B cell (primary cell): ENCODE measurements around the gene CIITA.

ENCODE experiments used
- EZH2 ChIP-seq: IDR thresholded peaks from 2 replicates; pipeline ENCODE4 v1.6.1; 2012; ENCODE audit warnings: borderline replicate concordance, low read depth, mild to moderate bottlenecking, moderate library complexity, low read length; ENCODE audit not compliant: insufficient read depth, poor library complexity, severe bottlenecking
- TF ChIP-seq, protein P1 (sequence below): fragments of 200-600 bp; IDR thresholded peaks from one replicate; pipeline ENCODE4 v1.8.0; 2022; ENCODE audit warnings: antibody characterized with exemption, mild to moderate bottlenecking

DNA sequence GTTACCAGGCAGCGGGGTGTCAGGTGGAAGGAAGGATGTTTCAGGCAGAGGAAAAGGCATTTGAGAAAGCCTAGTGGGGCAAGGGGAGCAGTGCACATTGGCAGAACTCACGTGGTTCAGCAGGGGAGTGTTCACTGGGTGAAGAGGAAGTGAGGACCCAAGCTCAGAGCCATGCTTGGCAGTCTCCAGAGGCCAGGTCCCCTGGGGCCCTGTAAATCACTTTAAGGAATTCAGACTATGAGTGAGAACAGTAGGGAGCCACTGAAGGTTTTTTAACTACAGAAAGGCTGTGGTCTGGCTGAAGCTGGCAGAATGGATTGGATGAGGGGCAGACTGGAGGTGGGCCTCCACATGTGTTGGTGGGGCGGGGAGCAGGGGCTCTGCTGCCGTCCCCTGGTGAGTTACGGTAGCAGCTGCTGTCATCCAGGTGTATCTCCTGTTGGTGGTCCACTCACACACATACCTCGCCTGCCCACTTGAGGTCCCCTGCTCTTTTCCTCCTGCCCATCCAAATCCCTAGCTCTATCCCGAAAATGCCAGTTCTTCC lies 72.5 kb downstream of the CIITA start:
- TF ChIP-seq, protein P1, sequence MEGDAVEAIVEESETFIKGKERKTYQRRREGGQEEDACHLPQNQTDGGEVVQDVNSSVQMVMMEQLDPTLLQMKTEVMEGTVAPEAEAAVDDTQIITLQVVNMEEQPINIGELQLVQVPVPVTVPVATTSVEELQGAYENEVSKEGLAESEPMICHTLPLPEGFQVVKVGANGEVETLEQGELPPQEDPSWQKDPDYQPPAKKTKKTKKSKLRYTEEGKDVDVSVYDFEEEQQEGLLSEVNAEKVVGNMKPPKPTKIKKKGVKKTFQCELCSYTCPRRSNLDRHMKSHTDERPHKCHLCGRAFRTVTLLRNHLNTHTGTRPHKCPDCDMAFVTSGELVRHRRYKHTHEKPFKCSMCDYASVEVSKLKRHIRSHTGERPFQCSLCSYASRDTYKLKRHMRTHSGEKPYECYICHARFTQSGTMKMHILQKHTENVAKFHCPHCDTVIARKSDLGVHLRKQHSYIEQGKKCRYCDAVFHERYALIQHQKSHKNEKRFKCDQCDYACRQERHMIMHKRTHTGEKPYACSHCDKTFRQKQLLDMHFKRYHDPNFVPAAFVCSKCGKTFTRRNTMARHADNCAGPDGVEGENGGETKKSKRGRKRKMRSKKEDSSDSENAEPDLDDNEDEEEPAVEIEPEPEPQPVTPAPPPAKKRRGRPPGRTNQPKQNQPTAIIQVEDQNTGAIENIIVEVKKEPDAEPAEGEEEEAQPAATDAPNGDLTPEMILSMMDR, result peak; percentile 59
- no peak for TF ChIP-seq EZH2
